GM12801 (cell line): ENCODE results near the gene MOGAT3.

Source experiments
- CTCF ChIP-seq: IDR thresholded peaks from one replicate; pipeline ENCODE4 v1.5.1; 2011; ENCODE audit warnings: control low read depth; ENCODE audit not compliant: insufficient read length; ENCODE audit errors: extremely low read depth

Gene MOGAT3

GRCh38 chr7:101231644-101232043, 30.8 kb upstream of the MOGAT3 start:
- no peak for TF ChIP-seq CTCF

- no peak for TF ChIP-seq CTCF
These were observed 25.9 kb upstream of the MOGAT3 start for GRCh38 chr7:101226721-101227120.

GRCh38 chr7:101225650-101226049, 24.8 kb upstream of the MOGAT3 start:
- no peak for TF ChIP-seq CTCF

- TF ChIP-seq CTCF: no peak
These were observed 22.7 kb upstream of the MOGAT3 start for GRCh38 chr7:101223528-101223927.

- no peak for TF ChIP-seq CTCF
These were observed 21.5 kb upstream of the MOGAT3 start for GRCh38 chr7:101222275-101222830.

- TF ChIP-seq CTCF: no peak
These were observed 19.5 kb upstream of the MOGAT3 start for GRCh38 chr7:101220295-101220694.

- no peak for TF ChIP-seq CTCF
These were observed 17.6 kb upstream of the MOGAT3 start for GRCh38 chr7:101218236-101219125.
